NCI-H2196 (cell line): ENCODE data around the gene BTNL2.

Experiments
- DNase-seq: peaks from one replicate; lab custom pipeline; 2025; ENCODE audit not compliant: unreplicated experiment; lab: John Stamatoyannopoulos, UW

BTNL2 gene

GRCh38 chr6:32415521-32416019 is 8.6 kb upstream of the BTNL2 start:
- DNase-seq, result peak; percentile 76

GRCh38 chr6:32413427-32414047 is 6.6 kb upstream of the BTNL2 start:
- peak; percentile 61 for DNase-seq

GRCh38 chr6:32411566-32412327 is 4.8 kb upstream of the BTNL2 start:
- DNase-seq, result no peak

GRCh38 chr6:32410906-32411305 is 3.9 kb upstream of the BTNL2 start:
- DNase-seq, result no peak

- DNase-seq, result no peak
Measured at GRCh38 chr6:32406197-32406596, 784 bp downstream of the BTNL2 start.

GRCh38 chr6:32405656-32406055 is 1.3 kb downstream of the BTNL2 start:
- DNase-seq, result no peak

- DNase-seq, result no peak
Measured at GRCh38 chr6:32402812-32403211, 4.2 kb downstream of the BTNL2 start.

GRCh38 chr6:32401284-32401963 is 5.6 kb downstream of the BTNL2 start:
- no peak for DNase-seq

- no peak for DNase-seq
Measured at GRCh38 chr6:32397252-32397920, 9.6 kb downstream of the BTNL2 start.

GRCh38 chr6:32396028-32396427 is 11.0 kb downstream of the BTNL2 start:
- DNase-seq, result no peak

GRCh38 chr6:32393665-32394420 is 13.1 kb downstream of the BTNL2 start:
- no peak for DNase-seq

- DNase-seq, result no peak
Measured at GRCh38 chr6:32391505-32391904, 15.5 kb downstream of the BTNL2 start.

- DNase-seq, result no peak
Measured at GRCh38 chr6:32387589-32388340, 19.2 kb downstream of the BTNL2 start.

- DNase-seq, result no peak
Measured at GRCh38 chr6:32386040-32386439, 20.9 kb downstream of the BTNL2 start.

- DNase-seq, result no peak
Measured at GRCh38 chr6:32382757-32383420, 24.1 kb downstream of the BTNL2 start.

GRCh38 chr6:32379545-32379944 is 27.4 kb downstream of the BTNL2 start:
- DNase-seq, result no peak

GRCh38 chr6:32375739-32376529 is 31.0 kb downstream of the BTNL2 start:
- DNase-seq, result no peak

GRCh38 chr6:32371803-32372202 is 35.2 kb downstream of the BTNL2 start, which contains the start of gene TSBP1:
Gene TSBP1 (minus strand): TSS chr6:32371903. CDS start chr6:32371706, 197 bp downstream.
- DNase-seq, result no peak

- DNase-seq, result no peak
Measured at GRCh38 chr6:32371229-32371628, 35.8 kb downstream of the BTNL2 start.
